DMS79 (cell line): Measurements from ENCODE around the gene CNST.
"Not testable (repeated sequence)": the region's sequence is repeated elsewhere in the genome, so short reads cannot be mapped to it uniquely, and the experiment has no call there.

Source experiments
- DNase-seq: peaks from one replicate; lab custom pipeline; 2025; lab: John Stamatoyannopoulos, UW

CNST gene

DNA sequence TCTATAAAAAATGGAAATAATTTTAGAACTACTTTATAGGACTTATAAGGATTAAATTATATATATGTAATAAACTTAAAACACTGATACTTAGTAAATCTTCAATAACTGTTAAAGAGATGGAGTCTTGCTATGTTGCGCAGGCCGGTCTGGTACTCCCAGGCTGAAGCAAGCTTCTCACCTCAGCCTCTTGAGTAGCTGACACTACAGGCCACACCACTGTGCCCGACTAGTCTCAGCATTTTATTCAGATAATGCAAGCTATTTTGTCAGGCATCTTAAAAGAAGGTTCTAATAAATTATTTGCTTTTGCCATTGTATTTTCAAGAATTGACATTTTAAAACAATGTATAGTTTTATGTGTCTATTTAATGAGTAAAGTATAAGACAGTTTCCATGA is 20.8 kb downstream of the CNST start:
- DNase-seq, result no peak

DNA sequence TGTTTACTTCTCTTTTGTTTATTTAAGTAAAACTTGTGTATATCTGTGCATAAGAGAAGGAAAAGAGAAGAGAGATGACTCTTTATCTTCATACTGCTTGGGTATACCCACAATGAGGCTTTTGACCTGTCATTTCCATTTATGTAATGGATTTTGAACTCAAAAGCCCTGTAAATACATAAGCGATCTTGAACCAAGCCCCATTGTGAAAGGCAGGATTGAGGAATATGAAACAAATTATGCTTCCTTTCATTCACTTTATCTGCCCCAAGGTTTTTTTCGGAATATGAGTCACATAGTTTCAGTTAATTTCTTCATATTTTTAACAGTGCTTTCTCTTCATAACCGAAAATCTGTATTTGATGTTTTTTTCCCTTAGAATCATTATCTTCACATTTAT is 21.4 kb downstream of the CNST start:
- no peak for DNase-seq

DNA sequence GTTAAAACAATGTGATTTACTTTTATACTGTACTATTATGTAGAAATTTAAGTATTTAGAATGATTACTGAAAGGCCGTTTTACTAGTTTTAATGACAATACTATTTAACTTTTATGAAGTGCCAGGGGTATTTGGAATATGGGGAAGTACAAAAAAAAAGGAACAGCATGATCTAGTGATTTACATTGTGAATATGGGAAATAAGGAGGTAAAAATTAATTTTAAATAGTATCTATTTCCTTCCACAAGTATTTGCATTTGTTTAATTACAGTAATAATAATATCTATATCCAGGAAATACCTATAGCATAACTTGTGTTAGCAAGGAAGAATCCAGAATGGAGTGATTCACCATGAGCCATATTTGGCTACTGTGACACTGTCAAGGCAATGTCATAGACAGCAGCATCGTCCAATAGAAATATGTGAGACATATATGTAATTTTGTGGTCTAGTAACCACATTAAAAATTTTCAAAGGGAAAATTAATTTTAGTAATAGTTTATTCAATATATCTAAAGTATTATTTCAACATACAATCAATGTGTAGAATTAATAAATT is 22.0 kb downstream of the CNST start:
- no peak for DNase-seq

GRCh38 chr1:246589919-246590318 is 23.7 kb downstream of the CNST start:
- DNase-seq, result not testable (repeated sequence)

DNA sequence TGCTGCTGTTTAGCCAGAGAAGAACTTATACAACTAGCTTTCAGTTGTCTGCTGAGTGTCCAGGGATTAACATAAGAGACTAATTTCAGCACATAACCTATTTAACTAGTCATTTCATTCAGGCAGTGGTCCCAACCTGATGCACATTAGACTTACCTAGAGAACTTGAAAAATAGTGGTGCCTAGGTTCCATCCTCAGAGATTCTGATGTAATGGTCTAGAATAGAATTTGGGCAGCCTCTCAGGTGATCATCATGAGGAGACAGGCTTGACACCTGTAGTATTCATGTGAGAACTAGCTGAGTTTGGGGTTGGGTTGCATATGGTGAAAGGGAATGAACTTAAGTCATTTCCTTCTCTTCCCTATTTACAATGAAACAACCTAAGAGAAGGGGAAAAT is 24.8 kb downstream of the CNST start:
- no peak for DNase-seq

- DNase-seq, result no peak
Measured at GRCh38 chr1:246591504-246591903, 25.2 kb downstream of the CNST start.

DNA sequence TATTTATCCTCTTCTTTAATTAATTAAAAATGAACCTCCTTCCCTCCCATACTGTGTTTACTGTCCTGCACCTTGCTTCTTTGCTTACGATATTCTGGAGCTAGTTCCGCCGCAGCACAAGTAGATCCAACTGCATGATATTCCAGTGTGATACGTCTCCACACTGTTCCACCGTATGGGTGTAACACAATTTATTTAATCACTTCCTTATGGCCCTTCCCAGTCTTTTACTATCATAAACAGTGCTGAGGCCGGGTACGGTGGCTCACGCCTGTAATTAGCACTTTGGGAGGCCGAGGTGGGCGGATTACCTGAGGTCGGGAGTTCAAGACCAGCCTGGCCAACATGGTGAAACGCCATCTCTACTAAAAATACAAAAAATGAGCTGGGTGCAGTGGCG is 25.7 kb downstream of the CNST start:
- DNase-seq, result no peak

GRCh38 chr1:246592695-246593094 is 26.4 kb downstream of the CNST start:
- DNase-seq, result no peak

- DNase-seq, result no peak
Measured at GRCh38 chr1:246595146-246595545, 28.9 kb downstream of the CNST start.

DNA sequence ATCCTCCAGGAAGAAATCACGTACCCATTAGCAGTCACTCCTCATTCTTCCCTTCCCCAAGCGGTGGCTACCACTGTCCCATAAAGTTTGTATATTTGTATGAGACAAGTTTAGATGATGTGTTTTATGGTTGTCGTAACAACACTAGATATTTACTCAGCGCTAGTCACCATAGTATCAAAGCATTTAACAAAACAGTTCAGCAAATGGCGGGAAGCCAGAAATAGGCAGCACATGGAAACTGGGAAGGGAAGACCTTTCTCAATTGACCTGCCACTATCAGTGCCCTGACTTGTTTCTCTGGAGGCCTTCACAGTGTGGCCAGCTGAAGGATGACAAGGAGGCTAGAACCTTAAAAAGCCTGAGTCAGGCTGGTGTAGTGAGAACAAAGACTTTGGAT is 31.1 kb downstream of the CNST start:
- DNase-seq, result no peak

- no peak for DNase-seq
Measured at GRCh38 chr1:246597971-246598370, 31.7 kb downstream of the CNST start.

DNA sequence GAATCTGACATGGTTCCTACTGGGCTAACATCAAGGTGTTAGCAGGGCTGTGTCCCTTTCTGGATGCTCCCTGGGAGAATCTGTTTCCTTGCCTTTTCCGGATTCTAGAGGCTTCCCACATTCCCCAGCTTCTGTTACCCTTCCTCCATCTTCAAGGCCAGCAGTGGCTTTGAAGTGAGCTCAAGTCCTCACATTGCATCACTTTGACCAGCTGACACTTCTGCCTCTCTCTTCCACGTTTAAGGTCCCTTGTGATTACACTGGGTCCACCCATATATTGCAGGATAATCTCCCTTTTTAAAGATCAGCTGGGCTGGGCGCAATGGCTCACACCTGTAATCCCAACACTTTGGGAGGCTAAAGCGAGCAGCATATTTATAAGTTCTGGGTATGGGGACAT is 33.1 kb downstream of the CNST start:
- DNase-seq, result no peak

DNA sequence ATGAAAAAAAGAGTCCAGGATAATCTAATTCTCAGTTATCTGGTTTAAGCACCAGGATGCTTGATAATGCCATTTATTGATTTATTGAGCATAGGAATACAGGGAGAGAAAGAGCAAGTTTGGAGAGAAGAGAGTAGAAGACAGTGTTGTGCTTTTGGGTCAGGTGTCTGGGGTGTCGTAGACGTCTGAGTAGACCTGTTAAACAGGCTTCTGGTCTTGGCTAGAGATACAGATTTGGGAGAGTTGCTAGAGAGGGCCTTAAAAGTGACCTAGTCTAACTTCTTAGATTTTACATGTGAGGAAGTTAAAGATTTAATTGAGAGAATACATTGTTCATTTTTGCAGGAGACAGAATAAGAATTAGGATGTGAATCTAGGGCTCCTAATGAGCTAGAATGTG is 34.3 kb downstream of the CNST start:
- no peak for DNase-seq

DNA sequence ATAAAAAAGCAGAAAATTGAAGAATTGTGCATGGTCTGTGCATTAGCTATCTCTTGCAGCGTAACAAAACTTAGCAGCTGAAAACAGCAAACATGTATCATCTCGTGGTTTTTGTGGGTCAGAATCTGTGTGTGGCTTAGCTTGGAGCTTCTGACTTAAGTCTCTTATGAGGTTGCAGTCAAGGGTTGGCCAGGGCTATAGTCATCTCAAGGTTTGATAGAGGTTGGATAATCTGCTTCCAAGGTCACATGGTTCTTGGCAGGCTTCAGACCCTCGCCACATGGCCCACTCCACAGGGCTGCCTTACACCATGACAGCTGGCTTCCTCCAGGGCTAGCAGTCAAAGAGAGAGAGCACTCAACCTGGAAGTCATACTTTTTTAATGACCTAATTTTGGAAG is 35.9 kb downstream of the CNST start:
- no peak for DNase-seq

GRCh38 chr1:246605231-246605630 is 39.0 kb downstream of the CNST start:
- DNase-seq, result not testable (repeated sequence)

GRCh38 chr1:246607462-246607861 is 41.2 kb downstream of the CNST start:
- DNase-seq, result no peak

GRCh38 chr1:246608616-246609376 is 42.5 kb downstream of the CNST start:
- DNase-seq, result no peak

DNA sequence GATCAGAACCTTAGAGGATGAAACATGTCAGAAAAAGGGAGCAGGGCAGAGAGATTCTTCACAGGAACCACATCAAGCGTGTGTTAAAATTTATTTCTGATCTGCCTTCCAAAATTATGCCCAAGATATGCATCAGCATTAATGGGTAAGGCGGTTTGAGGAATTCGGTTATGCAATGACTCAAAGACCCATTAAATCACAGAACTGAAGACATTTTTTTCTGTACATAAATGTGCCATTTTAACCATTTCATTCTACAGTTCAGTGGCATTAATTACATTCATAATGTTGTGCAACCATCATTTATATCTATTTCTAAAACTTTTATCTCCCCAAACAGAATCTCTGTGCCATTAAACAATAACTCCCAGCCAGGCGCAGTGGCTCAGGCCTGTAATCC is 43.4 kb downstream of the CNST start:
- no peak for DNase-seq

GRCh38 chr1:246613096-246613758 is 47.0 kb downstream of the CNST start:
- no peak for DNase-seq

GRCh38 chr1:246617156-246617555 is 50.9 kb downstream of the CNST start:
- DNase-seq, result no peak

DNA sequence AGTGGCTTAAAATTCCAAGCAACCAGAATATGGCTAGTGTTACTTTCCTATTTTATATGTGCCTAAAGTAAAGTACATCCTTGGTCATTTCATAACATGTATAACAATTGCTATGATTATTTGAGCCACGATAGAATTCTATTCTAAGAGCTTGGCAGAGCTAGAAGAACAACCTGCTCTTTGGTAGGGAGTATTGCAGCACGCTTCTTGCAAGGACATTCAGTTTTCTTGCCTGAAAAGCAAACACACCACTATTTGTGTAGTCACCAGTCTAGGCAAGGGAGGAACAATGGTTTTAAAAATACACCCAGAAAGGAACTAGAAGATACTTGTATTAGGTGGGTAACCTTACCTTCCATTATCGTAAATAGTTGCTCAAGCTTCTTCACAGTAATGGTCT is 51.5 kb downstream of the CNST start:
- no peak for DNase-seq

DNA sequence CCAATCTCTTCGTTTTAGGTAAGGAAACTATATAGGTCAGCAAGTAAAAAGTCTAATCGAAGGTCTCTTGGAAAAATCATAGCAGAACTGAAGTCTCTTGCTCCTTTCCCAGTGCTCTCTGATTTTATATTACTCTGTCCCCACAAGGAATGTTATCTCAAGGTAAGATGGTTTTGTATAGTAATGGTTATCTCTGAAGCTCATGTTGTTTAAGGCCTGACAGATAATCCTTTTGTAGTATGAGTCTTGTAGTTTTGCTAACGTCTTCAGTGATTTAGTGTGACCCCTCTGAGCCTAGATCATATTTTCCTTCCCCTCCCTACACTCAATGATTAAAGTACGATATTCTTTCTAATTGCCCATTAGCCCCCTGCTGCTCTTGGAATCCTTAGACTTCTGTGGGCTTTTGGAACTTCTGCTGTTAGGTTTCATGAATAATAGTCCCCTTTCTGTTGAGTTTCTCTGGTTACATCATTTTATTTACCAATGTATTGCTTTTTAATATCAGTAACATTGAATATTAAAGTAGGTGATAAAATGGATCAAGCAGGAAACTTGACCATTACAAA is 52.1 kb downstream of the CNST start:
- DNase-seq, result no peak

GRCh38 chr1:246622035-246622652 is 55.9 kb downstream of the CNST start:
- no peak for DNase-seq
